ENCODE measurements around the gene GABRB3.

GRCh38 chr15:26738996-26739395 lies 33.9 kb downstream of the GABRB3 start:
- TF ChIP-seq, protein P1, sequence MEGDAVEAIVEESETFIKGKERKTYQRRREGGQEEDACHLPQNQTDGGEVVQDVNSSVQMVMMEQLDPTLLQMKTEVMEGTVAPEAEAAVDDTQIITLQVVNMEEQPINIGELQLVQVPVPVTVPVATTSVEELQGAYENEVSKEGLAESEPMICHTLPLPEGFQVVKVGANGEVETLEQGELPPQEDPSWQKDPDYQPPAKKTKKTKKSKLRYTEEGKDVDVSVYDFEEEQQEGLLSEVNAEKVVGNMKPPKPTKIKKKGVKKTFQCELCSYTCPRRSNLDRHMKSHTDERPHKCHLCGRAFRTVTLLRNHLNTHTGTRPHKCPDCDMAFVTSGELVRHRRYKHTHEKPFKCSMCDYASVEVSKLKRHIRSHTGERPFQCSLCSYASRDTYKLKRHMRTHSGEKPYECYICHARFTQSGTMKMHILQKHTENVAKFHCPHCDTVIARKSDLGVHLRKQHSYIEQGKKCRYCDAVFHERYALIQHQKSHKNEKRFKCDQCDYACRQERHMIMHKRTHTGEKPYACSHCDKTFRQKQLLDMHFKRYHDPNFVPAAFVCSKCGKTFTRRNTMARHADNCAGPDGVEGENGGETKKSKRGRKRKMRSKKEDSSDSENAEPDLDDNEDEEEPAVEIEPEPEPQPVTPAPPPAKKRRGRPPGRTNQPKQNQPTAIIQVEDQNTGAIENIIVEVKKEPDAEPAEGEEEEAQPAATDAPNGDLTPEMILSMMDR (IDR thresholded peaks at IDR 0.05; ENCODE audit: low read depth, low read length, poor library complexity, severe bottlenecking), result no peak
- TF ChIP-seq EZH2phosphoT487 (IDR thresholded peaks at IDR 0.05; ENCODE audit: borderline replicate concordance, low read length), result no peak

Measured in DOHH2 (cell line).